HEK293 (cell line): Measurements from ENCODE around the gene RAET1E.

ENCODE experiments used
- CTCF ChIP-seq: fragments of 450-650 bp; formaldehyde crosslinking; IDR thresholded peaks from 2 replicates; pipeline ENCODE4 v1.5.1; 2016; ENCODE audit warnings: missing biosample characterization, missing genetic modification characterization
- GLI4 ChIP-seq: fragments of 450-650 bp; formaldehyde crosslinking; IDR thresholded peaks from 2 replicates; pipeline ENCODE4 v1.5.1; 2016; ENCODE audit warnings: missing biosample characterization, missing genetic modification characterization
- MZF1 ChIP-seq: fragments of 450-650 bp; formaldehyde crosslinking; IDR thresholded peaks from 2 replicates; pipeline ENCODE4 v1.5.1; 2017; ENCODE audit warnings: missing biosample characterization, missing genetic modification characterization, borderline replicate concordance
- PATZ1 ChIP-seq: fragments of 450-650 bp; formaldehyde crosslinking; IDR thresholded peaks from 2 replicates; pipeline ENCODE4 v1.5.1; 2016; ENCODE audit warnings: missing biosample characterization, missing genetic modification characterization
- PBX3 ChIP-seq: sonication (generic); formaldehyde crosslinking; IDR thresholded peaks from 2 replicates; pipeline ENCODE4 v1.8.1; 2022; ENCODE audit warnings: mild to moderate bottlenecking, moderate library complexity, missing genetic modification reagents
- TRIM28 ChIP-seq: IDR thresholded peaks from 2 replicates; pipeline ENCODE4 v1.6.1; 2011; ENCODE audit warnings: low read length, control low read depth, borderline replicate concordance
- ZEB2 ChIP-seq: fragments of 450-650 bp; formaldehyde crosslinking; IDR thresholded peaks from 2 replicates; pipeline ENCODE4 v1.5.1; 2016; ENCODE audit warnings: missing biosample characterization, missing genetic modification characterization
- ZNF138 ChIP-seq: fragments of 450-650 bp; formaldehyde crosslinking; IDR thresholded peaks from 2 replicates; pipeline ENCODE4 v1.5.1; 2016; ENCODE audit warnings: missing biosample characterization, missing genetic modification characterization, borderline replicate concordance
- ZNF146 ChIP-seq: fragments of 450-650 bp; formaldehyde crosslinking; IDR thresholded peaks from 2 replicates; pipeline ENCODE4 v1.5.1; 2016; ENCODE audit warnings: missing biosample characterization, missing genetic modification characterization
- ZNF24 ChIP-seq: fragments of 450-650 bp; formaldehyde crosslinking; IDR thresholded peaks from 2 replicates; pipeline ENCODE4 v1.5.1; 2016; ENCODE audit warnings: missing biosample characterization, missing genetic modification characterization
- ZNF510 ChIP-seq: fragments of 450-650 bp; formaldehyde crosslinking; IDR thresholded peaks from 2 replicates; pipeline ENCODE4 v1.5.1; 2018; ENCODE audit warnings: mild to moderate bottlenecking, missing genetic modification characterization, missing biosample characterization; ENCODE audit not compliant: insufficient replicate concordance
- ZNF629 ChIP-seq: fragments of 450-650 bp; formaldehyde crosslinking; IDR thresholded peaks from 2 replicates; pipeline ENCODE4 v1.5.1; 2017; ENCODE audit warnings: missing biosample characterization, missing genetic modification characterization
- ZNF639 ChIP-seq: fragments of 450-650 bp; formaldehyde crosslinking; IDR thresholded peaks from 2 replicates; pipeline ENCODE4 v1.5.1; 2016; ENCODE audit warnings: missing biosample characterization, missing genetic modification characterization
- ZNF701 ChIP-seq: fragments of 450-650 bp; formaldehyde crosslinking; IDR thresholded peaks from 2 replicates; pipeline ENCODE4 v1.5.1; 2016; ENCODE audit warnings: missing biosample characterization, missing genetic modification characterization

- TF ChIP-seq CTCF (no peak), ZNF629 (tag by site-specific recombination) (no peak), ZEB2 (tag by site-specific recombination) (no peak), GLI4 (tag by site-specific recombination) (no peak), PBX3 (no peak), ZNF510 (tag by site-specific recombination) (no peak), MZF1 (no peak), PATZ1 (tag by site-specific recombination) (no peak), ZNF701 (tag by site-specific recombination) (no peak), TRIM28 (no peak), ZNF24 (tag by site-specific recombination) (no peak), ZNF146 (tag by site-specific recombination) (no peak), ZNF138 (tag by site-specific recombination) (no peak), ZNF639 (tag by site-specific recombination) (no peak)
Measured at GRCh38 chr6:149929422-149929821, 31.5 kb upstream of the RAET1E start.
